ENCODE measurements around the gene DDX47. TPM values are rescaled to one million over a fixed set of nuclear protein-coding genes. Genes with fewer than 3 reads are reported as not detected.

DDX47 gene
- total and polyA plus RNA-seq, 9 of the 15 experiments (the other 6 are each of a cell fraction or from before 2014, with no cell fraction given), result 39.4 to 186 (median 64.4) TPM

DNA sequence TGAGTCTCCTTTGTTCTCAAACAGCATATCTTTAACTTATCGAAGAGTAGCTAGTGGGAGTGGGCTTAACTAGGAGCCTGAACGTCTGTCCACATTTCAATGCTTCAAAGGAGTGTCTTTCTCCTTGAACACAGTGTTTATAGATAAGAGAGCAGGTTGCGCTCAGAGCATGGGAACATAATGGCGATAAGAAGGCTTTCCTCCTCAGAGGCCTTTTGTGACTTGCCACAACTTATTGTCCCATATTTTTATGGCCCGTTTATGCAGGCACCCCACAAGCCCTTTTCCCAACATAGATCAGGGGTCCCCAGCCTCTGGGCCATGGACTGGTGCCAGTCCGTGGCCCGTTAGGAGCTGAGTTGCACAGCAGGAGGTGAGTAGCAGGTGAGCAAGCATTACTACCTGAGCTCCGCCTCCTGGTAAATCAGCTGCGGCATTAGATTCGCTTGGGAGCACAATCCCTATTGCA, 2.6 kb upstream of the DDX47 start (continued):
- TF ChIP-seq, protein P1, sequence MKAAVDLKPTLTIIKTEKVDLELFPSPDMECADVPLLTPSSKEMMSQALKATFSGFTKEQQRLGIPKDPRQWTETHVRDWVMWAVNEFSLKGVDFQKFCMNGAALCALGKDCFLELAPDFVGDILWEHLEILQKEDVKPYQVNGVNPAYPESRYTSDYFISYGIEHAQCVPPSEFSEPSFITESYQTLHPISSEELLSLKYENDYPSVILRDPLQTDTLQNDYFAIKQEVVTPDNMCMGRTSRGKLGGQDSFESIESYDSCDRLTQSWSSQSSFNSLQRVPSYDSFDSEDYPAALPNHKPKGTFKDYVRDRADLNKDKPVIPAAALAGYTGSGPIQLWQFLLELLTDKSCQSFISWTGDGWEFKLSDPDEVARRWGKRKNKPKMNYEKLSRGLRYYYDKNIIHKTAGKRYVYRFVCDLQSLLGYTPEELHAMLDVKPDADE (conservative IDR thresholded peaks at IDR 0.05; ENCODE audit: control insufficient read depth, low read depth, low read length), result no peak
- TF ChIP-seq UBTF (IDR thresholded peaks at IDR 0.05; ENCODE audit: borderline replicate concordance in 1 of 2, low read depth in 2 of 2, low read length in 2 of 2) (no peak), HBP1 (CRISPR knock-in tag; IDR thresholded peaks at IDR 0.05) (no peak), HNRNPL (IDR thresholded peaks at IDR 0.05; ENCODE audit: low read depth, low read length) (no peak), ARID1B (IDR thresholded peaks at IDR 0.05) (peak; percentile 48; the same call in 1 of the 2 replicates), TAL1 (IDR thresholded peaks at IDR 0.05) (peak; percentile 18; the same call in 1 of the 2 replicates), MTA1 (IDR thresholded peaks at IDR 0.05; ENCODE audit: borderline replicate concordance) (no peak), ATF1 (CRISPR knock-in tag; IDR thresholded peaks at IDR 0.05) (no peak), ATF1 (tag; IDR thresholded peaks at IDR 0.05) (no peak), PURB (CRISPR knock-in tag; IDR thresholded peaks at IDR 0.05; ENCODE audit: low read depth) (no peak), ZEB2 (IDR thresholded peaks at IDR 0.05) (no peak), RNF2 (IDR thresholded peaks at IDR 0.05) (no peak), FOXP1 (CRISPR knock-in tag; IDR thresholded peaks at IDR 0.05) (no peak), HES1 (IDR thresholded peaks at IDR 0.05; ENCODE audit: low read depth) (no peak), PTBP1 (IDR thresholded peaks at IDR 0.05; ENCODE audit: low read depth, low read length) (no peak), HDAC6 (IDR thresholded peaks at IDR 0.05; ENCODE audit: low read depth, low read length) (no peak), SOX6 (IDR thresholded peaks at IDR 0.05) (peak; percentile 57)
- TF ChIP-seq, protein P2, sequence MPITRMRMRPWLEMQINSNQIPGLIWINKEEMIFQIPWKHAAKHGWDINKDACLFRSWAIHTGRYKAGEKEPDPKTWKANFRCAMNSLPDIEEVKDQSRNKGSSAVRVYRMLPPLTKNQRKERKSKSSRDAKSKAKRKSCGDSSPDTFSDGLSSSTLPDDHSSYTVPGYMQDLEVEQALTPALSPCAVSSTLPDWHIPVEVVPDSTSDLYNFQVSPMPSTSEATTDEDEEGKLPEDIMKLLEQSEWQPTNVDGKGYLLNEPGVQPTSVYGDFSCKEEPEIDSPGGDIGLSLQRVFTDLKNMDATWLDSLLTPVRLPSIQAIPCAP (CRISPR knock-in tag; IDR thresholded peaks at IDR 0.05; ENCODE audit: borderline replicate concordance), result no peak
- TF ChIP-seq, protein P3, sequence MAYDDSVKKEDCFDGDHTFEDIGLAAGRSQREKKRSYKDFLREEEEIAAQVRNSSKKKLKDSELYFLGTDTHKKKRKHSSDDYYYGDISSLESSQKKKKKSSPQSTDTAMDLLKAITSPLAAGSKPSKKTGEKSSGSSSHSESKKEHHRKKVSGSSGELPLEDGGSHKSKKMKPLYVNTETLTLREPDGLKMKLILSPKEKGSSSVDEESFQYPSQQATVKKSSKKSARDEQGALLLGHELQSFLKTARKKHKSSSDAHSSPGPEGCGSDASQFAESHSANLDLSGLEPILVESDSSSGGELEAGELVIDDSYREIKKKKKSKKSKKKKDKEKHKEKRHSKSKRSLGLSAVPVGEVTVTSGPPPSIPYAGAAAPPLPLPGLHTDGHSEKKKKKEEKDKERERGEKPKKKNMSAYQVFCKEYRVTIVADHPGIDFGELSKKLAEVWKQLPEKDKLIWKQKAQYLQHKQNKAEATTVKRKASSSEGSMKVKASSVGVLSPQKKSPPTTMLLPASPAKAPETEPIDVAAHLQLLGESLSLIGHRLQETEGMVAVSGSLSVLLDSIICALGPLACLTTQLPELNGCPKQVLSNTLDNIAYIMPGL (CRISPR knock-in tag; IDR thresholded peaks at IDR 0.05), result no peak
- TF ChIP-seq, protein P4, sequence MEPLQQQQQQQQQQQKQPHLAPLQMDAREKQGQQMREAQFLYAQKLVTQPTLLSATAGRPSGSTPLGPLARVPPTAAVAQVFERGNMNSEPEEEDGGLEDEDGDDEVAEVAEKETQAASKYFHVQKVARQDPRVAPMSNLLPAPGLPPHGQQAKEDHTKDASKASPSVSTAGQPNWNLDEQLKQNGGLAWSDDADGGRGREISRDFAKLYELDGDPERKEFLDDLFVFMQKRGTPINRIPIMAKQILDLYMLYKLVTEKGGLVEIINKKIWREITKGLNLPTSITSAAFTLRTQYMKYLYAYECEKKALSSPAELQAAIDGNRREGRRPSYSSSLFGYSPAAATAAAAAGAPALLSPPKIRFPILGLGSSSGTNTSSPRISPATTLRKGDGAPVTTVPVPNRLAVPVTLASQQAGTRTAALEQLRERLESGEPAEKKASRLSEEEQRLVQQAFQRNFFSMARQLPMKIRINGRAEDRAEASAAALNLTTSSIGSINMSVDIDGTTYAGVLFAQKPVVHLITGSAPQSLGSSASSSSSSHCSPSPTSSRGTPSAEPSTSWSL (CRISPR knock-in tag; IDR thresholded peaks at IDR 0.05; ENCODE audit: borderline replicate concordance), result no peak
